ENCODE data around the gene IL1RL2. TPM values are rescaled to one million over a fixed set of nuclear protein-coding genes. Genes with fewer than 3 reads are reported as not detected.

IL1RL2 gene
- total and polyA plus RNA-seq, 2 of the 8 experiments (the other 6 are each of a cell fraction or from before 2014, with no cell fraction given): not detected

DNA sequence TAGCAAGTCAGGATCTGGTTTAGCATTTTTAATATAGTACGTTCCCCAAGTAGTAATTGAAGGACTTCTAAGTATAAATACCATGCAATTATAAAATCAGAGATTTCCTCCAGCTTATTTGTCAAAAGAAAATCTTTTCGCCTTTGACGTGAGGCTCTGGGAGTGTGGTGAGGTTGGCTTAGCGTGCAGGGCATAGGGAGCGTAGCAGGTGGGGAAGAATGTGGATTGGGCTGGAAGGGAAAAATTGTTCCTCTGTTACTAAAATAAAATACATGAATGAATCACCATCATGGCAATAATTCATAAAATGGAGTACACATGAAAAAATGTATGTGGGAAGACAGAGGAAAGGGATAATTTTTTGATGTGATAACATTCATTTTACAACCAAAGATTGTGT, 5.4 kb upstream of the IL1RL2 start (continued):
- no peak for TF ChIP-seq SIN3A (conservative IDR thresholded peaks at IDR 0.05 in 1 of 2, IDR thresholded peaks at IDR 0.05 in 1 of 2; ENCODE audit: low read depth in 1 of 2, low read length in 2 of 2)
- no peak for TF ChIP-seq YY1 (IDR thresholded peaks at IDR 0.05; ENCODE audit: low read depth, low read length)
- TF ChIP-seq POLR2AphosphoS5 (IDR thresholded peaks at IDR 0.05; ENCODE audit: low read depth, low read length): no peak
- TF ChIP-seq PHF8 (conservative IDR thresholded peaks at IDR 0.05; ENCODE audit: low read depth, low read length): no peak
- TF ChIP-seq POLR2A (IDR thresholded peaks at IDR 0.05; ENCODE audit: control extremely low read depth in 1 of 2, low read depth in 2 of 2, low read length in 2 of 2): no peak
